GM12875 (cell line): ENCODE measurements around the gene HPCAL4.

Experiments
- H3K4me3 ChIP-seq: one replicate; pipeline ENCODE4 v1.5.1; 2011; ENCODE audit warnings: low read depth, low read length, control low read depth
- CTCF ChIP-seq: IDR thresholded peaks from 2 replicates; pipeline ENCODE4 v1.5.1; 2011; ENCODE audit warnings: low read depth, mild to moderate bottlenecking, control low read depth, inconsistent platforms, low read length, moderate library complexity, borderline replicate concordance; ENCODE audit not compliant: insufficient read depth

The HPCAL4 gene

GRCh38 chr1:39679821-39680220 lies 11.4 kb downstream of the HPCAL4 start:
- no peak for TF ChIP-seq CTCF
- no peak overlapping the region for H3K4me3 ChIP-seq

GRCh38 chr1:39678889-39679288 lies 12.3 kb downstream of the HPCAL4 start:
- no peak overlapping the region for H3K4me3 ChIP-seq
- TF ChIP-seq CTCF = no peak

- no peak for TF ChIP-seq CTCF
- no peak overlapping the region for H3K4me3 ChIP-seq
Measured at GRCh38 chr1:39677645-39678044, 13.6 kb downstream of the HPCAL4 start.

GRCh38 chr1:39676948-39677548 lies 14.2 kb downstream of the HPCAL4 start:
- no peak overlapping the region for H3K4me3 ChIP-seq
- TF ChIP-seq CTCF = no peak

GRCh38 chr1:39675220-39675619 lies 16.0 kb downstream of the HPCAL4 start:
- no peak for TF ChIP-seq CTCF
- H3K4me3 ChIP-seq = no peak overlapping the region

- TF ChIP-seq CTCF = no peak
Measured at GRCh38 chr1:39673215-39673614, 18.0 kb downstream of the HPCAL4 start.

GRCh38 chr1:39672551-39672947 lies 18.7 kb downstream of the HPCAL4 start:
- peak overlapping the region; percentile 51 for H3K4me3 ChIP-seq
- TF ChIP-seq CTCF = peak; percentile 71

More at GRCh38 chr1:39673215-39673614, 18.0 kb downstream of the HPCAL4 start:
- no peak overlapping the region for H3K4me3 ChIP-seq
